Right kidney (tissue), 1 donor: ENCODE results near the gene SLC24A3.

Source experiments
- DNase-seq: peaks from one replicate; pipeline ENCODE4 v3.0.0-alpha.2; 2016

Gene SLC24A3

DNA sequence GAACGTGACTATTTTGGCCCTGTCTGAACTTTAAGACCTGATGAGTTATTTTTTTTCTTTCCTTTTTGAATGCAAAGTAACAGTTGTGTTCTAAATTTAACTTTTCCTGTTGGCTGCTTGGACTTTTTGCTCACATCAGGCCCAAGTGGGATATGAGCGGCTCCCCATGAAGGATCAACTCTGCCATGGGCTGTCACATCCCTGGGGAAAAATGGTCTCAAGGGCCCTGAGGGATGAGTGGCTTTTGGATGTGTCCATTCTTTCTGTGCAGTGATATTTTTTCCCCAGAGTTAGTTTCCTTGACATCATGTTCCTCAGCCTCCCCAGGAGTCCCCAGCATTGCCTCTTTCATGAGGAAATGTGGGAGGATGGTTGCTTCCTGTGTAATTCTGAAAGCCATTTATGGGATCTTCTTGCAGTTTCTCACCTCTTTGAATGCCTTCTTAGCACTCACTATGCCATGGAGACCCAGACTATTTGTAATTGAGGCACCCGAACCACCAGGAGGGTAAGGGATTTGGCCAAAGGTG, 92.5 kb downstream of the SLC24A3 start:
- DNase-seq, result no peak

DNA sequence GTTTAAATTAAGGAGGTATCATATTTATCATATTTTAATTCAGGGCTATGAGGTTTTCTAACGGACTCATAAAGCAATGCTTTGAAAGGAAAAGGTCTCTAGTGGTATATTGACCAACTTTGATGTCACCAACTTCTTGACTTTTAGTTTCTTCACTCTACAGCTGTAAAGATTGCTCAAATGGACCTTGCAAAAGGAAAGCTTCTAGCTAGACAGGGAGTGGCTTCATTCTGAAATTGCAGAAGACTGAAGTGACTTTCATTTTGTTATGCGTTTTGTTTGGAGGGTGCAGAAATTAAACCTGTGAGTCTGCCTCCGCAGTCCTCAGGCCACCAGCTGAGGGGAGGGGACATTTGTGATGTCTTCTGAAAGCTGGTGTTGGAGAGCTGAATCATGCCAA, 95.7 kb downstream of the SLC24A3 start:
- DNase-seq, result no peak

DNA sequence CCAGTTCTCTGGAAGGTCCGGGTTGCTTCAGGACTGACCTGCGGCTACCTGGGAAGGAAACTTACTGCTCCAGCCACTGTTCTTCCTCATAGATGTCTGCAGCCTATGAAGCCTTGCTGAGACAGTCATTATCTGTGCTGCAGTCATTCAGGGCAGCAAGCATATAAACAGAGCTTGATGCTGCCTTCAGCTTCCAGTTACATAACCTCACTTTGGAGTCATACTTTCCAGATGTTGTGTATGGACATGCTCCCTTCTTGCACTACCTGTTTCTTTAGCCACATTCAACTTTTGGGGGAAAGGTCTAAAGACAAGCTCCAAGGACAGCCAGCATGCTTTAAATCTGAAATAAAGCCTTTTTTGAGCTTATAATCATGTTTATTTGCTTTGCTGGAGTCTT, 98.1 kb downstream of the SLC24A3 start:
- DNase-seq, result no peak

DNA sequence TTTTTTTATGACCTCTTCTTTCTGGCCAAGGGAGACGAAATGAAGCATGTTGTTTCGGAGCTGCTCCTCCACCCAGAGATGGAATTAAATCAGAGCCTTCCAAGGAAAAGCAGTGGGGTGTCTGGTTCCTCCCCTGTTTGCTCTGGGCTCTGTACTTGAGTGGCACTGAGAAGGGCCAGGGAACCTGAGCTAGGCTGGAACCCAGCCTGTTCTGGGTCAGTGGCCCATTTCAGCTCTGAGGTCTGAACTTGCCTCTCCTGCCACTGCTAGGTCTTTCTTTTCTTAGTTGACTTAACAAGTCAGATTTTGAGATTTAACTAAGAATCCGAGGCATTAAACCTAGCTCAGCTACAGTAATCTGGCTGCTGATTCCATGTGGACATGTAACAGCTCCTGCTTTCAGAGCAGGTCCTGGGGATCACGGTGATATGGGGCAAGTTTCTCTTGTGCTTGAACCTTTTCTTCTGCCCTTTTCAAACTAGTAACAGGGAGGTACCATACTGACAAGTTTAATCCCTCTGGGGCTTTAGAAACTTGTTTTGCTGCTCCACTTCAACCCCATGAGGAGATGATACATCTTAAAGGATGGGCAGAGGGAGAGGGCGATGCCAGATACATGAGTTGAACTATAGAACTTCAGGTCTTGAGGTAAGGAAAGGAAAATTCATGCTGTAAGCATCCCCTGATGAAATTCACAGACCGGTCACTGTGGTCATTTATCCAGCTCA, 101.1 kb downstream of the SLC24A3 start:
- no peak for DNase-seq

DNA sequence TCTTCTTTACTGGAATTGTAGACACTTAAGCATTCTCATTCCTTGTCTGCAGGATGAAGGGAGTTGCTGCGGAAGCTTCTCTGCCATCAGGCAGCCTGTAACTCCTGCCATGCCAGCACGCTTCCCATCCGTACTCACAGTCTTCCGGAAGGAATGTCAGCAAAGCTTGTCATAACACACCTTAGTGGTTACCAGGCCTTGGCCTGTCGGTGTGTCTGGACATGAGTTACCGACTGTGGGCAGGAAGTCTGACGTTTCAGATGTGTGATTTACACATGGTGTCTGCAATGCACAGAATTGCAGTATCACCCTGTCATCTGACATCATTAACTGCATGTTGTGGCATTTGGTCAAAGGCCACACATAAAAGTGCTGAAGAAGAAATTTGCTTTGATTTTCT, 102.2 kb downstream of the SLC24A3 start:
- no peak for DNase-seq

DNA sequence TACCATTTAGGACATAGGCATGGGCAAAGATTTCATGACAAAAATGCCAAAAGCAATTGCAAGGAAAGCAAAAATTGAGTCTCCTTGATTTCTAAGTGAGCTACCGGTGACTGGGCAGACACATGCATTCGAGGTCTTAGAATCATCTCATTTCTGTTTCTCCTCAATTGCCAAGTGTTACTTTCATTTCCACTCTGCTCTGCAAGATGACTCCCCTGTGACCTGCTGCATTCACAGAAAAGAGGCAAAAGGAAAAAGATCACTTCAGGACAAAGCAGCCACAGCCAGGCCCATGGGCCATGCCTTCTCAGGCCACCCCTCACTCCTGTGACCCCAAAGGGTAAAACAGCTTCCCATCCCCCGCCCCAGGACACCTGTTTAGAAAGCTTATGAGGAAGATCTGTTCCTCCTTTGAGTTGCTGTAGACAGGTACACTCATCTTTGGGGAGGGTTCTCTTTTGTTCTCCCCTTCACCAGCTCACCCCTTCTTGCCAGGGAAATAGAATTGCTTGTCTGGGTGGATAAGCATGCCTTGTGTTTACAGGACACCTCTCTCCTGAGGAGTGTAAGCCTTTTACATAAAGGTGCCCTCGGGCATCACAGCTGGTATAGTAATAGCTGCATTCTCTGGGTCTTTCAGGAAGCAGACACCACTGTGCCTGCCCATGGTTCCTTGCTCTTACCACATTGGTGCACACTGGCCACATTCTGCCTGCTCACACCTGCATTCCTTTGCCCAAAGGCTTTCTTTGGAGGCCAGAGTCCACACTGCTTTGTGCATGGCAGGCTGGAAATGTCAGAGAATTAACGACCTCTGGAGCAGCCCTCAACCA, 105.0 kb downstream of the SLC24A3 start:
- DNase-seq, result no peak

DNA sequence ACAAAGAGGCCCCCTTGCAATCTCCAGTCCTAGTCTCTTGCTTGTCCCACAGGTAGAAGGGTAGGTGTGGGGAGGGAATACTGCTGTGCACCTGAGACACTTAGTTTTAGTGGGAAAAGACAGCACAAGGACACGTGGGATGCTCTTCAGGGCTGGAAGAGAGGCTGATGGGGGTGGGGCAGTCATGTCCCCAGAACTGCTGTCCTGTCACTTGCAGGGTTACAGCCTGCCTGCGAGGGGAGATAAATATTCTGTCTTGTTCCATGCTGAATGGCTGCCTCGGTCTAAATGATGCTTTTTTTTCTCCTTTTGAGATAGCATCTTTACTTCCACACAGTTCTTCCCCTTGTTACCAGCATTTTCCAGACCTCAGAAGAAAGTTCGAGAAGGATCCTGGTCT, 106.2 kb downstream of the SLC24A3 start:
- no peak for DNase-seq

DNA sequence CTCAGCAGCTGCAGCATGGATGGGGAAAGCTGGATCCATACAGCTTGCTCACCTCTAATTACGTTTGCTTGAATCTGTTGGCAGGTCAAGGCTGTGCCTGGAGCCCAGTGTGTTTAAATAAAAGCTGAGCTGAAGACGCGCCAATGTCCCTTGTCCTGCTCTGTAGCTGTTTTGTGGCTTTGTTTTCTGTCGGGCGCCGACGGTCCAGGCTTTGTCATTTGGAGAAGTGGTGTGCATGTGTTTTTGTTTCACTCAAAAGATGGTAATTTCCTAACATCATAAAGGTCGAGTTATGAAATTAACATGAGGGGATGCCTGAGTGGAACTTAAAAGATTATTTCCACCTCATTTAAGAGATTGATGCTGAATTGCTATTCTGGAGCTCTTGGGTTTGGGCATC, 107.6 kb downstream of the SLC24A3 start:
- DNase-seq, result no peak

DNA sequence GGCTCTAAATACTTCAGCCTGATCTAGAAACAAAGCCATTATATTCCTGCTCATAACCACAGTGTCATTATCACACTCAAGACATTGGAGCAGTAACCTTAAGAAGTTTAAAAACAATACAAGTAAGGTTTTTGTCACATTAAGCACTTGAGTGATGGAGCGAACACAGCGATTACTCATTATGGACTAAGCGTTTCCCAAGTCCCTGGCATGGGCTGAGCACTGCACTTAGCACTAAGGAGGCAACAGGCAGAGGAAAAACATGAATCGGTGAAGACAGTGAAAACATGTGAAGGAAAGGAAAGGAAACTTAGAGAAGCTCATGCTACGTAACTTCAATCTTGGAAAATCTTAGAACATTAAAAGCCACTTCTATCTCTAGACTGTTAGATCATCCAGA, 108.7 kb downstream of the SLC24A3 start:
- no peak for DNase-seq

DNA sequence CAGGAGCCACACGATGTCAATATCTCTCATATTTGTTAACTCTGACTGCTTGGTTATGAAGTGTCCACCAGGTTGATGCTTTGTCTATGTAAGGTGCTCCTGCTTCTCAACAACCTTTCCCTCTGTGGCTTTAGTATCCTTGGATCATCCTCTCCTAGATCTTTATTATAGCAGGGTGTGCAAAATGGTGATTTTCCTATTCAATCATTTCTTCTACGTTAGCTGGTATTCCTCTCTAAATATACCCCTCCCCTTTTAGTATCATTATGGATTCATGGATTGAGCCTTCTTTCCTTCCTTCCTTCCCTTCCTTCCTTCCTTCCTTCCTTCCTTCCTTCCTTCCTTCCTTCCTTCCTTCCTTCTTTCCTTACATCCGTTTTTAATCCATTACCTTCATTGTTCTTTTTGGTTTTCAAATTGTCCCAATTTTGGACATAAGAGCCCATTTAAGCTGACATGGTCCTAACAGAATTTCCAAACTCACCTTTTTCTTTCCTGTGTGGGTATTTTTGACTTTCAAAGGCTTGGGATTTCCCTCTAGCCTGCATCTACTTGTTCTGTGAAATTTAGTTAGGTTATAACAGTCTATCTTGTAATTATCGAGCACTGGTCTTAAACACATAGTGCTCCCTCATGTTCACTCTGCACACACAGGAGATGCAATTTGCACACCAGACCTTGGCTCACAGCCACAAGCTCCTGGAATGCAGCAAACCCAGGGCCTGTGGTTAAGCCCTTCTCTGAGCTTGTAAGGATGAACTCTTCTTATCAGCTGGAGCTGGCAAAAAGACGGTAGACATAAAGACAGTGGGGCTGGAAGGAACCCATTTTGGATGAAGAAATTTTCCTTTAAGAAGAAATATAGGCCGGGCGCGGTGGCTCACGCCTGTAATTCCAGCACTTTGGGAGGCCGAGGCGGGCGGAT, 109.9 kb downstream of the SLC24A3 start:
- DNase-seq, result no peak

DNA sequence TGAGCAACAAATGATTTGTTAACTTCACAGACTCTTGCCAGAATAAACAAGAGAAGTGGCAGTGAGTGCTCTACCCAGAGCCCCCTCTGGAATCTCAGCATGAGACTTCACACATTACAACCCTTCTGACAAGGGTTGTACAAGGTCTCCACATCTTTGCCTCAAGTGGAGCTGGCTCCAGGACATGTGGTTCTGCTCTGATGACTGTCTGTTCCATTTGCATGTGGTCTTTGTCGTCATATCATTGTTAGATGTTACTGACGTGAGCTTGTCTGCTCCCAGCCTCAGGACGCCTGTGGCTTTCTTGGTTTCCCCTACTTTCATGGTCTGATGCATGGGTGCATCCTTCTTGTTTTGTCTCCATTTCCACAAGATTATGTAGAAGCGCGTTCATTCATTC, 115.0 kb downstream of the SLC24A3 start:
- DNase-seq, result no peak

DNA sequence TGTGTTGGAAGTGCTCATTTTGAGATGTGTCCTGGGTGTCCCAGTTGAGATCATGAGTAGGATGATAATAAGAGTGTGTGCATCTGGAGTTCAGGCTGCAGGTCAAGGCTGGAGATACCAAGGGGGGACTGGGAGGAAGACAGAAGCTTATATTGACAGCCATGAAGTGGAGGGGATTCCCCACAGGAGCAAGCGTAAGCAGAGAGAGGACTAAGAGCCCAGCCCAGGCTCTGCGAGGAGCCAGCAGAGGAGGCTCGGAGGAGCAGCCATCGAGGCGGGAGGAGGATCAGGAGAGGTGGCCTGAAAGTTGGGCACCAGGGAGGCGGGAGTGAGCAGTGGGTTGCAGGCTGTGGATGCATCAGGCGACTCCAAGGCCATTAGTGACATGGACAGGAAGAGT, 116.2 kb downstream of the SLC24A3 start:
- no peak for DNase-seq

DNA sequence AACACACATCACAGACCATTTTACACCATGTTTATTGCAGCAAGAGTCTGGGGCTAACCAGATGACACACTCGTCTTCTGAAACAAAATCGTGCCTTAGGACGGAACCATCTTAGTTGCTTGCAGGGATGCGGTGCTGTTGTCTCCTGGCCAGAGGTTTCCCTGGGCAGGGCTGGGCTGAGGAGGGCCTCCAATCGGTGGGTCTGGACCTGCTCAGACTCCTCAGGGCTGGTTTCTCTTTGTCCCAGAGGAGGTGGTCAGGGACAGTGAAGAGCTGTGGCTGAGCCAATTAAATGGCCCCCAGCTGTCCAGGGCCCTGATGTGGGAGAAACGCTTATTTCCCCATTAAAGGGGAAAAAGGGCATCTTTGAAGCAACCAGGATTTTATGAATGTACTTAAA, 117.6 kb downstream of the SLC24A3 start:
- DNase-seq, result no peak

DNA sequence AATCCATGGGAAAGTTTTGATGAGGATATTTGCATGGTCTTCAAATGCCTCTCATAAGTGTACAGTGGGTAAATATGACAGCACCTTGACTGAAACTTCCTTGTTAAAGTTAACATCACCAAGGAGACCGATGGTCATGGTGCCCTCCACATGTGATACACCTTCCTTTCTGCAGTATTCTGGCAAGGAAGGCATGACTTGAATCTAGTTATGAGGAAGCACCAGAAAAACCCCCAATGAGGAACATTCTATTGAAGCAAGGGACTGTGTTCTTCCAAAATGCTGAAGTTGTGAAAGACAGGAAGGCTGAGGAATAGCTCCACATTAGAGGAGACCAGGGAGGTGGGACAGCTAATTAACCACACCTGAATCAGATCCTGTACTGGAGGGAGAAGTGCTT, 118.3 kb downstream of the SLC24A3 start:
- no peak for DNase-seq

DNA sequence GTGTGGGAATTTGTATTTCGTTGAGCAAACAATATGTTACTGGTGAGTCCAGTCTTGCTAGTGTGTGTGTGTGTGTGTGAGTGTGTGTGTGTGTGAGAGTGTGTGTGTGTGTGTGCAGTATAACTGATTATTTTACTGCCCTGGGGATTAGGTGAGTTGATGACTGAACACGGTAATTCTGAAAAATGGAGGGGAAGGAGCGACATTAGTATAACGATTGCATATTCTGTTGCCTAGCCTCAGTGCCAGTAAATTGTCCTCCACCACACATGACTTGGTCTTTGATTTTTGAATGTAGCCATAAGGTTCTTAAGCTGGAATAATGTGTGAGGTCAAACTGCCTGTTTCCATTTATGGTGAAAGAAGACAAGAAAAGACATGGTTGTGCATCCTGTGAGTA, 121.1 kb downstream of the SLC24A3 start:
- no peak for DNase-seq

DNA sequence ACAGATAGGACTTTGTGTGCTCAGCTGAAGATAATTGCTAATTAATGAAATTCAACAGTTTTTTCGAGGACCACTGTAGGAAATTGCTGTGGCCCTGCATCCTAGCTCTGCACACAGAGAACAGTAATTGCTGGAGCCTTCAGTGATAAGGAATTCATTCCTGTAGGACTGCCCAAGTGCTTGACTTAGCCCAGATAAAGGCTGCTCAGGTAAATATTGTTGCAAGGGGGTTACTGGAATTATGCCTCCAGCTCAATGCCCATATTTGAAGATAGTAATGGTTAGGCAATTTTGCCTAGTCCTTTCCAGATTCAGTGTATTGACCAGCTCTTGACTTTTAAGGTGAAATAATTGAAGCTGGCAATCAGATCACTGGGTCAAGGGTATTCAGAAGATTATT, 122.9 kb downstream of the SLC24A3 start:
- DNase-seq, result no peak

DNA sequence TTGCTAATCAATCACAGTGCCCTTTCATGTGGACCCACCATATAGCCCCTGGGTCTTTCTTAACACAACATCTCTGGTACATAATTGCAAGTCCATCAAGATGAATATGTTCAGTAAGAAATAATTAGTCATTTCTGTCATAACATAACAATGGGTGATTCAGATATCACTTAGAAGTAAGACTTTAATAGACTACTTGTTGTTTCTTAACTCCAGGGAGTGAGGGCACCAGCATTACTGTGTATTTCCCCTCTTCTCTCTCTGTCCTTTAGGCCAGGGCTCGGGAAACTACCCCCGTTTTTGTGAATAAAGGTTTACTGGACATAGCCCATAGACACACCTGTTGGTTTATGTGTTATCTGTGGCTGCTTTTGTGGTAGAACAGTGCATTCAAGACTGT, 123.5 kb downstream of the SLC24A3 start:
- no peak for DNase-seq

DNA sequence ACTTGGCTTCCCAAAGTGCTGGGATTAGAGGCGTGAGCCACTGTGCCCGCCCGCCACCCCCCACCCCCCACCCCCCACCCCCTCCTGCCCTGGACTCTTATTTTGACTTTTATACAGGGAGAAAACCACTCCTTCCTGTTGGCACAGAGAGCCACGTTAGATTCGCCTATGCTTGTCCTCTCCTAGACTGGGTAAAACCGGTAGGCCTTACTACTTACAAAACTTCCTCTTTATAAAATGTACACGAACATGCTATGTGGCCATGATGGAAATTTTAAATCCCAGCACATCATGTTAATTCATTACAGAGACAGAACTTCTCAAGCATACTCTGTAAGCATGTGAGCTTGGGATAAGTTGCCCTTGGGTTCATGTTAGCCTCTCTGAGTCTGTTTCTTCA, 124.2 kb downstream of the SLC24A3 start:
- DNase-seq, result no peak

DNA sequence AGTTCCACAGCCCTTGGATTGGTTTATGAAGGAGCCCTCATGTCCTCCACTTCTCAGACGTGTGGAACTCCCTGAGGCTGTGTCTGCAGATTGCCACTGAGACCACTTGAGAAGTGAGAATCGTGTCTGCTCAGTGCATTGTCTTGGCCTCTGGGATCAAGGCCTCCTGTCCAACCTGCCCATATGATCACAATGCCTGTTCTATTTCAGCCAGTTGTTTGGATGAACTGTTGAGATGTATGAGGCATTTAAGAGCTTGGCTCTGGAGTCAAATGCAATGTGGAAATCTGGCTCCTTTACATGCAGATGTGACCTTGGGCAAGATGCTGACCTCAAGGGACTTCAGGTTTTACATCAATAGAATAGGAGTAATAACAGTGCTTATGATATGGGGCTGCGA, 125.9 kb downstream of the SLC24A3 start:
- DNase-seq, result no peak

DNA sequence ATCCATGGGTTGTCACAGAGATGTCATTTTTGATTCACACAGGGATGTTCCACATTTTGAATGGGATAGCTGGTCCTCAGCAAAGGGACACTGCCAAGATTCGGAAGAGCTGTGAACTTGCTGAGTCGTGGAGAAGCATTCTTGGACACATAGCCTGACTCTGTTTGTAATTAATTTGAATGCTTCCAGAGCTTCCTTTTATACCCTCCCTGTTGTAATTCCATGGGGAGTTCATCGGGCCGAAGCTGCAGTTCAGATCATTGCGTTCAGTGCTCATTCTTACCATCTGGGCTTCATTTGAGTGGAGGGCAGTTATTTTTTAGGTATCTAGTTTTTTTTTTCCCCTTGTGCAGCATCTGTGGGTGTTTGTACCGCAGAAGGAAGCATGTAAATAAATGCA, 126.5 kb downstream of the SLC24A3 start:
- no peak for DNase-seq

DNA sequence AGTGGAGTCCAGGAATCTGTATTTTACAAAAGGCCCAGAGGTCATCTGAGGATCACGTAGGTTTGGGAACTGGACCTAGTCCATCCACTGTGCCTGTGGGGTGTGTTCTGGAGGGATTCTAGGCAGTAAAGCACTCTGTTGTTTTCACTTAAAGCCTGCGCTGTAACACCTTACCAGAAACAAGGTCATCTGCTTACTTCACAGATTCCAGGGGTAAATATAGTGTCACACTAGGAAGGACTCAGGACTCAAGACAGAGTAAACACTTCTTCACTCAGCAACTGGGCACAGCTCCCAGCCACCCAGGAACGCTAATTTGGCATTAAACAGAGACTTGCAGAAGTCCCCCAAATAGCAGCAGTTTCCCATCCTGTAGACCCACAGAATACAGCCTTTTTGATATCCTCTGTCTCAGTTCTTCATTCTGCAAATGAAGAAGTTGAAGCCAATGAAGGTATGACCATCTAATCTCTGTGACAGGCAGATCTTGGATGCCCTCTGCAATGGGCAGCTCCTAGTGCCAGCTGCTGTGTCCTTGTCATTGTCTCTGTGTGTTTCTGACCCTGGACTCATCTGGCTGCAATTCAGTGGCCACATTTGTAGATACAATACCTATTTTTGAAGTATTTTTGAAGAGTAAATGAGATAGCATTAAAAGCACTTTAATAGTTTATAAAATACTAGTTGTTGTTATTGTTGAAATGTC, 129.1 kb downstream of the SLC24A3 start:
- DNase-seq, result no peak

DNA sequence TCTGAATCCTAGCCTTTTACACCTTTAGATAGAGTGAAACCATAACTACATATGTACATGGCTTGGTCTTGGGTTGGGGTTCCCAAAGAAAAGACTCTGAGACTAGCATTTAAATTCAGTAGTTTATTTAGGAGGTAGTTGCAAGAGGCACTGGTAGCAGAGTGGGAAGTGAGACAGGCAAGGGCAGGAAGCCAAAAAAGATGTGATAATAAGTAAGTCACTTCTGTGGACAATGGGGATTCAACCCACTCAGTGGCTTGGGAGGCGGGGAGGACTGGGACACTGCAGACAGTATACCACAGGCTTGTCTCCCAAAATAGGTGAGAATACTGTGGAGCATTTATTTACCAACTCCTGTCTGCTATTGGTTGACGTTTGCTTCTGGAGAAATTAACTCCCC, 131.9 kb downstream of the SLC24A3 start:
- DNase-seq, result no peak
